DOHH2 (cell line): ENCODE measurements around the gene IFT22.

Experiments used
- H3F3A ChIP-seq: fragments of 200-600 bp; sonication (generic), shearing (Covaris generic); 2 replicates; pipeline ENCODE4 v1.6.0; 2016; ENCODE audit warnings: antibody characterized with exemption, mild to moderate bottlenecking; ENCODE audit not compliant: control insufficient read depth, insufficient read depth
- H3K27ac ChIP-seq: fragments of 200-600 bp; sonication (generic); 2 replicates; pipeline ENCODE4 v1.5.1; 2014; ENCODE audit warnings: low read depth, mild to moderate bottlenecking, low read length, moderate library complexity
- H3K27me3 ChIP-seq: fragments of 200-600 bp; sonication (generic); 2 replicates; pipeline ENCODE4 v1.6.1; 2014; ENCODE audit warnings: mild to moderate bottlenecking, low read length, mixed read lengths; ENCODE audit not compliant: control insufficient read depth
- H3K36me3 ChIP-seq: fragments of 200-600 bp; sonication (generic); 2 replicates; pipeline ENCODE4 v1.6.1; 2014; ENCODE audit warnings: mild to moderate bottlenecking, low read length, moderate library complexity, mixed read lengths; ENCODE audit not compliant: control insufficient read depth
- H3K4me1 ChIP-seq: fragments of 200-600 bp; sonication (generic); 2 replicates; pipeline ENCODE4 v1.6.1; 2014; ENCODE audit warnings: mild to moderate bottlenecking, low read length, mixed read lengths; ENCODE audit not compliant: control insufficient read depth
- H3K4me2 ChIP-seq: fragments of 200-600 bp; sonication (generic); 2 replicates; pipeline ENCODE4 v1.6.0; 2014; ENCODE audit warnings: mild to moderate bottlenecking, low read length, moderate library complexity
- H3K4me3 ChIP-seq: fragments of 200-600 bp; sonication (generic); 2 replicates; pipeline ENCODE4 v1.5.1; 2014; ENCODE audit warnings: mild to moderate bottlenecking, low read length, mixed read lengths
- H3K79me2 ChIP-seq: fragments of 200-600 bp; sonication (generic); 2 replicates; pipeline ENCODE4 v1.6.1; 2014; ENCODE audit warnings: mild to moderate bottlenecking, low read length, mixed read lengths; ENCODE audit not compliant: control insufficient read depth
- H3K9me2 ChIP-seq: fragments of 200-600 bp; sonication (generic); replicated peaks from 2 replicates; pipeline ENCODE4 v1.6.1; 2014; ENCODE audit warnings: mild to moderate bottlenecking, low read length, mixed read lengths; ENCODE audit not compliant: control insufficient read depth
- H3K9me3 ChIP-seq: fragments of 200-600 bp; sonication (generic); 2 replicates; pipeline ENCODE4 v1.6.1; 2014; ENCODE audit warnings: antibody characterized with exemption, low read length, mixed read lengths; ENCODE audit not compliant: control insufficient read depth, insufficient read depth
- H4K20me1 ChIP-seq: fragments of 200-600 bp; sonication (generic); 2 replicates; pipeline ENCODE4 v1.6.0; 2014; ENCODE audit warnings: low read depth, mild to moderate bottlenecking, antibody characterized with exemption, low read length, moderate library complexity; ENCODE audit not compliant: control insufficient read depth, insufficient read depth
- CTCF ChIP-seq: fragments of 200-600 bp; sonication (generic); IDR thresholded peaks from one replicate; pipeline ENCODE4 v1.5.1; 2014; ENCODE audit warnings: antibody characterized with exemption, mild to moderate bottlenecking, low read depth, low read length; ENCODE audit not compliant: poor library complexity, severe bottlenecking
- EZH2phosphoT487 ChIP-seq: fragments of 200-600 bp; sonication (generic); IDR thresholded peaks from 2 replicates; pipeline ENCODE4 v1.6.1; 2017; ENCODE audit warnings: borderline replicate concordance, mild to moderate bottlenecking, antibody characterized with exemption, low read length, moderate library complexity, mixed read lengths

Gene IFT22

GRCh38 chr7:101347477-101347876 lies 25.9 kb upstream of the IFT22 start:
- H3K27me3 ChIP-seq = peaks cover 11% of the 10 kb centered on the region; the same call in 1 of the 2 replicates

GRCh38 chr7:101342892-101343291 lies 21.3 kb upstream of the IFT22 start:
- Histone ChIP-seq H3K9me3 (no peaks in the 10 kb centered on the region), H4K20me1 (no peaks in the 10 kb centered on the region), H3K27me3 (peaks cover 8% of the 10 kb centered on the region; the same call in 1 of the 2 replicates), H3K4me2 (no peak overlapping the region), H3K27ac (no peak overlapping the region), H3K9me2 (no peaks in the 10 kb centered on the region), H3K4me3 (no peak overlapping the region), H3K36me3 (no peaks in the 10 kb centered on the region), H3K4me1 (no peaks in the 10 kb centered on the region), H3F3A (no peaks in the 10 kb centered on the region), H3K79me2 (no peaks in the 10 kb centered on the region)
- no peak for TF ChIP-seq CTCF
- no peak for TF ChIP-seq EZH2phosphoT487

More at GRCh38 chr7:101347477-101347876, 25.9 kb upstream of the IFT22 start:
- H3K9me2 ChIP-seq = no peaks in the 10 kb centered on the region
- H4K20me1 ChIP-seq = no peaks in the 10 kb centered on the region
- no peak overlapping the region for H3K4me2 ChIP-seq
- H3K27ac ChIP-seq = no peak overlapping the region
- H3K79me2 ChIP-seq = no peaks in the 10 kb centered on the region
- no peaks in the 10 kb centered on the region for H3K36me3 ChIP-seq
- no peak overlapping the region for H3K4me3 ChIP-seq
- H3F3A ChIP-seq = no peaks in the 10 kb centered on the region
- H3K4me1 ChIP-seq = no peaks in the 10 kb centered on the region
- no peaks in the 10 kb centered on the region for H3K9me3 ChIP-seq
- TF ChIP-seq CTCF (no peak), EZH2phosphoT487 (no peak)

- peaks cover 8% of the 10 kb centered on the region; the same call in 1 of the 2 replicates for H3K27me3 ChIP-seq
- no peaks in the 10 kb centered on the region for H4K20me1 ChIP-seq
- no peak overlapping the region for H3K4me3 ChIP-seq
- no peak for TF ChIP-seq EZH2phosphoT487
- no peak for TF ChIP-seq CTCF
- no peak overlapping the region for H3K27ac ChIP-seq
- no peaks in the 10 kb centered on the region for H3K9me3 ChIP-seq
- no peaks in the 10 kb centered on the region for H3F3A ChIP-seq
- no peaks in the 10 kb centered on the region for H3K36me3 ChIP-seq
- H3K79me2 ChIP-seq = no peaks in the 10 kb centered on the region
- no peaks in the 10 kb centered on the region for H3K4me1 ChIP-seq
- no peaks in the 10 kb centered on the region for H3K9me2 ChIP-seq
- no peak overlapping the region for H3K4me2 ChIP-seq
Measured at GRCh38 chr7:101340379-101340778, 18.8 kb upstream of the IFT22 start.
